Duodenal mucosa (tissue), 2 donors: ENCODE measurements around the gene MRPL10.
A peak's percentile ranks its signal among the peaks of the same experiment; 100 is the strongest.

ENCODE experiments used
- H3K27ac ChIP-seq: one replicate; pipeline ENCODE4 v1.7.0; 2013; ENCODE audit warnings: low read depth, low read length
- H3K27me3 ChIP-seq, 2 donors: one replicate each; pipeline ENCODE4 v1.7.0; 2013; ENCODE audit warnings: low read length in 2 of 2, control low read depth in 1 of 2; ENCODE audit not compliant: insufficient read depth in 2 of 2, control insufficient read depth in 1 of 2
- H3K36me3 ChIP-seq, 2 donors: one replicate each; pipeline ENCODE4 v1.7.0; 2013; ENCODE audit warnings: low read length in 2 of 2, control low read depth in 1 of 2; ENCODE audit not compliant: insufficient read depth in 2 of 2, control insufficient read depth in 1 of 2
- H3K4me1 ChIP-seq, 2 donors: one replicate each; pipeline ENCODE4 v1.7.0; 2013; ENCODE audit warnings: low read length in 2 of 2, control low read depth in 1 of 2; ENCODE audit not compliant: insufficient read depth in 2 of 2, control insufficient read depth in 1 of 2
- H3K4me3 ChIP-seq, 2 donors: one replicate each; pipeline ENCODE4 v1.7.0; 2013; ENCODE audit warnings: low read length in 2 of 2, low read depth in 1 of 2
- H3K9ac ChIP-seq, 2 donors: one replicate each; pipeline ENCODE4 v1.7.0; 2013; ENCODE audit warnings: low read length in 2 of 2, low read depth in 1 of 2
- H3K9me3 ChIP-seq, 2 donors: one replicate each; pipeline ENCODE4 v1.7.0; 2013; ENCODE audit warnings: low read length in 2 of 2, control low read depth in 1 of 2; ENCODE audit not compliant: control insufficient read depth in 1 of 2

The MRPL10 gene

DNA sequence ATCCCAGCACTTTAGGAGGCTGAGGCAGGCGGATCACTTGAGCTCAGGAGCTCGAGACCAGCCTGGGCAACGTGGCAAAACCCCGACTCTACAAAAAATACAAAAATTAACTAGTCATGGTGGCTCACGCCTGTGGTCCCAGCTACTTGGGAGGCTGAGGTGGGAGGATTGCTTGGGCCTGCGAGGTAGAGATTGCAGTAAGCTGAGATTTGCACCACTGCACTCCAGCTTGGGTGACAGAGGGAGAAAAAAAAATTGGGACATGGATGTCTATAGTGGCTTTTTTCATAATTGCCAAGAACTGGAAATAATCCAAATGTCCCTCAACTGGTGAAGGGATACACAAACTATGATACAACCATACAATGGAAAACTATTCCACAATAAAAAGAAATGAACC is 38.4 kb downstream of the MRPL10 start:
- Histone ChIP-seq H3K36me3 (no peaks in the 10 kb centered on the region), H3K9me3 (no peaks in the 10 kb centered on the region), H3K4me1 (peaks cover 0 to 8% of the 10 kb centered on the region in 2 donors), H3K27me3 (peaks cover 24 to 40% of the 10 kb centered on the region in 2 donors), H3K27ac (no peak overlapping the region), H3K9ac (no peak overlapping the region), H3K4me3 (no peak overlapping the region)

GRCh38 chr17:47792457-47792856 is 38.9 kb downstream of the MRPL10 start:
- Histone ChIP-seq H3K27me3 (peaks cover 28 to 40% of the 10 kb centered on the region in 2 donors), H3K9ac (no peak overlapping the region)

GRCh38 chr17:47791025-47791424 is 40.3 kb downstream of the MRPL10 start:
- Histone ChIP-seq H3K4me1 (peaks cover 0 to 8% of the 10 kb centered on the region in 2 donors), H3K9me3 (no peaks in the 10 kb centered on the region), H3K9ac (no peak overlapping the region), H3K4me3 (no peak overlapping the region), H3K27me3 (peaks cover 28 to 40% of the 10 kb centered on the region in 2 donors), H3K27ac (no peak overlapping the region), H3K36me3 (no peaks in the 10 kb centered on the region)

More at GRCh38 chr17:47792457-47792856, 38.9 kb downstream of the MRPL10 start:
- no peak overlapping the region for H3K27ac ChIP-seq
- H3K9me3 ChIP-seq, result no peaks in the 10 kb centered on the region
- H3K4me1 ChIP-seq, result peaks cover 0 to 8% of the 10 kb centered on the region in 2 donors
- H3K36me3 ChIP-seq, result no peaks in the 10 kb centered on the region
- no peak overlapping the region for H3K4me3 ChIP-seq

- Histone ChIP-seq H3K27me3 (peaks cover 28 to 43% of the 10 kb centered on the region in 2 donors), H3K9me3 (no peaks in the 10 kb centered on the region), H3K4me3 (peak overlapping the region; percentile 47 to 51), H3K27ac (no peak overlapping the region), H3K9ac (no peak overlapping the region), H3K36me3 (no peaks in the 10 kb centered on the region), H3K4me1 (peaks cover 0 to 8% of the 10 kb centered on the region in 2 donors)
Measured at GRCh38 chr17:47789611-47790561, 41.5 kb downstream of the MRPL10 start.

DNA sequence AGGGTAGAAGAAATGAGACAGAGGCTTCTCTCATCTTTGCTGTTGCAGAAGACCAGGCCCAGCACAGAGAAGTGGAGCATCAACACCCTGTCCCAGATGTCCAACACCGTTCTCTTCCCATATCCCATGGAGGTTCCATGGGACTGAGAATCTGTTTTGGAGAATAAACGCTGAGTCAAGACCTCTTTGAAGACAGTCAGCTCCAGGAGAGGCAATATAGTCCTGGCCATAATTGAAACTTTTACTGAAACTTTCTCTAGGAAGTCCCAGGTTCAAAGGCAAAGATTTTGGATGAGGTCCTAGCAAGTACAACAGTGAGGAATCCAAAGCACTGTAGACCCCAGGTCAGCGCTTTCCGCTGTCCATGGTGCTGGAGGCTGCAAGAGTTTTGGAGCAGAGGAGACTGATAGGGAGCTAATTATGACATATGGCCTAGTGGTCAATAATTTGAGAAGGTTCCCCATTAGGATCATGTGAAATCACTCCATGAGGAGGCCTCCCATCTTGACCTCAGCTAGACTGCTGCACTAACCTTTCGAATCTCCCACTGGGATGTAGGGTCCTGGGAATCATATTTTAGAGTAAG is 45.7 kb downstream of the MRPL10 start:
- Histone ChIP-seq H3K36me3 (no peaks in the 10 kb centered on the region), H3K27me3 (peaks cover 23 to 27% of the 10 kb centered on the region in 2 donors), H3K27ac (no peak overlapping the region), H3K4me3 (no peak overlapping the region), H3K4me1 (peaks cover 0 to 8% of the 10 kb centered on the region in 2 donors), H3K9ac (no peak overlapping the region), H3K9me3 (no peaks in the 10 kb centered on the region)

DNA sequence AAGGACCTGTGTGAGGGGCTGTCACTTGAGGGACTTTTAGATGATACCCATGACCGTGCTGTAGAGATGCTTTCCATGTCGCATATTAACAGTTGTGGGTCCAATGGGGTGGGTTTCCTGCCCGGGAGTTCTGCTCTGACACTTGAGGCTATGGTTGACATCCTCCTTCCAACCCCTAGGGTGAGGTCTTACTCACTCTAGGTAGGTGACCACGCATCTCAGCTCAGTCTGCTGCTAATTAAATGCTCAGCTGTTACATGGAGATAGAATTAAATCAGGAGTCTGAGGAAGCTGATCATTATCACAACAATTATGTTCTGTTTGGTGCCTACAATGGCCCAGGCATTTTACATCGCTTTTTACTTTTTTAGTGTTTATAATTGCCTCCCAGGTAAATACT is 49.9 kb downstream of the MRPL10 start:
- H3K9ac ChIP-seq, result no peak overlapping the region
- H3K4me3 ChIP-seq, result no peak overlapping the region
- no peaks in the 10 kb centered on the region for H3K36me3 ChIP-seq
- no peaks in the 10 kb centered on the region for H3K4me1 ChIP-seq
- H3K9me3 ChIP-seq, result no peaks in the 10 kb centered on the region
- H3K27me3 ChIP-seq, result peaks cover 18 to 20% of the 10 kb centered on the region in 2 donors
- no peak overlapping the region for H3K27ac ChIP-seq

DNA sequence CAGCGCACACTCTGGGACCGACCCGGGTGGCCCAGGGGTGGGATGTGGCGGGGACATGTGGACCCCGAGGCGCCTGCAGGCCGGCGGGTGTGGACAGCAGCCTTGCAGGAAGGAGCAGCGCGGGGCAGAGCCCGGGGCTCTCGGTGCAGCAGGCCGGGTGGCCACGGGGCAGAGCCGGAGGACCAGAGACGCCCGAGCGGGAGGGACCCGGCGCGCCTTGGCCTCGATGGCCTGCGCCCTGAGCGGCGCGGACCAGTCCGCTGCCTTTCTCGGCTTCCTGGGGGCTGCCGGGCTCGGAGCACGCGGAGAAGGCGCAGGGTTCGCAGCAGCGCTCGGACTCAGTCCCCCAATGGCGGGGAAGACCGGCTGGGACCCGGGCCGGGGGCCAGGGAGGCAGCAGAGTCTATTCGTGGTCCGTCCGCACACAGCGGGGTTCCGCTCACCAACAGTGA is 53.1 kb downstream of the MRPL10 start:
- Histone ChIP-seq H3K27ac (no peak overlapping the region), H3K4me1 (no peaks in the 10 kb centered on the region), H3K4me3 (no peak overlapping the region), H3K9me3 (no peaks in the 10 kb centered on the region), H3K36me3 (no peaks in the 10 kb centered on the region), H3K27me3 (peaks cover 27 to 33% of the 10 kb centered on the region in 2 donors), H3K9ac (no peak overlapping the region)

GRCh38 chr17:47776330-47777197 is 54.8 kb downstream of the MRPL10 start:
- peaks cover 27 to 33% of the 10 kb centered on the region in 2 donors for H3K27me3 ChIP-seq
- no peak overlapping the region for H3K27ac ChIP-seq
- H3K4me3 ChIP-seq, result no peak overlapping the region

DNA sequence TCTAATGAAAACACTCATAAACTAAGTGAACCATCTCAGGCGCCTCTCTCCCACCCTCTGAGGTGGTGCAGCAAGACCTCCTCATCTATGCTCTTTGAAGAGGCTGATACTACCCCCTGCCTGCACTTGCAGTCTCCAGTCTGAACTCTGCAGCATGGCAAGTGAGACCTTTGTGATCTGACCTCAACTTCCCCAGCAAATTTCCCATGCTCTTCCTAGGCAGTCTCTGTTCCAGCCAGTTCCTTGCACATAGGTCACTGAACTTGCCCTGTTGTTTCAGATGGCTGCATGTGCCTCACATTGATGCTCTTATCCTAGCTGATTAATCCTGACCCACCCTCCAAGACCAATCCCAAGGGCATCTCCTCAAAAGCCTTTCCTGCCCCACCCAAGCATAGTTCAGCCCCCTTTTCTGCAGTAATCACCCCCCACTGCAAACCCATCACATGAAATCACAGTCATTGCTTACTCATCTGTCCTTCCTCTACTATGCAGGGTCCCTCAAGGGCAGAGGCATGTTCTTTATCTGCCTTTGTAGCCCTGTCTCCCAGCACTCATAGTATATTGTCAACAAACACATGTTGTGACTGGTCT is 56.3 kb downstream of the MRPL10 start:
- Histone ChIP-seq H3K27ac (no peak overlapping the region), H3K9me3 (no peaks in the 10 kb centered on the region), H3K27me3 (peaks cover 27 to 29% of the 10 kb centered on the region in 2 donors), H3K4me1 (no peaks in the 10 kb centered on the region), H3K9ac (no peak overlapping the region), H3K36me3 (no peaks in the 10 kb centered on the region), H3K4me3 (no peak overlapping the region)

More at GRCh38 chr17:47776330-47777197, 54.8 kb downstream of the MRPL10 start:
- Histone ChIP-seq H3K4me1 (no peaks in the 10 kb centered on the region), H3K36me3 (no peaks in the 10 kb centered on the region), H3K9me3 (no peaks in the 10 kb centered on the region), H3K9ac (no peak overlapping the region)
